DND-41 (cell line): ENCODE measurements around the gene TMEM39A.

Experiments
- ATAC-seq: fragments of 200-7000 bp; cut with Tn5 transposase; 3 replicates; pipeline ENCODE4 v1.9.1; 2021; ENCODE audit warnings: low read depth; ENCODE audit not compliant: insufficient read depth
- DNase-seq: peaks from one replicate; pipeline ENCODE4 v3.0.0-alpha.2; 2020
- H2AFZ ChIP-seq: 2 replicates; pipeline ENCODE4 v1.6.0; 2012; ENCODE audit warnings: low read depth, low read length
- H3K27ac ChIP-seq: 2 replicates; pipeline ENCODE4 v1.5.1; 2012; ENCODE audit warnings: low read length, inconsistent platforms
- H3K27me3 ChIP-seq: fragments of 200-600 bp; sonication (generic); 2 replicates; pipeline ENCODE4 v1.6.0; 2012; ENCODE audit warnings: low read length, mild to moderate bottlenecking, inconsistent platforms; ENCODE audit not compliant: insufficient read depth, poor library complexity
- H3K36me3 ChIP-seq: 2 replicates; pipeline ENCODE4 v1.5.1; 2012; ENCODE audit warnings: low read length, inconsistent platforms; ENCODE audit not compliant: insufficient read depth
- H3K4me1 ChIP-seq: 2 replicates; pipeline ENCODE4 v1.5.1; 2012; ENCODE audit warnings: mild to moderate bottlenecking, low read length; ENCODE audit not compliant: insufficient read depth
- H3K4me2 ChIP-seq: 2 replicates; pipeline ENCODE4 v1.6.0; 2012; ENCODE audit warnings: mild to moderate bottlenecking, moderate library complexity, low read length, inconsistent platforms; ENCODE audit not compliant: insufficient read depth
- H3K4me3 ChIP-seq, 2 experiments: fragments of 200-600 bp in 1 of 2; shearing (Covaris generic) in 1 of 2; 2 replicates each; pipeline ENCODE4 v1.5.1; 2012 to 2016; ENCODE audit warnings: inconsistent platforms in 2 of 2, low read length in 2 of 2, mild to moderate bottlenecking in 2 of 2, low read depth in 1 of 2, moderate library complexity in 1 of 2
- H3K79me2 ChIP-seq: 2 replicates; pipeline ENCODE4 v1.6.0; 2012; ENCODE audit warnings: low read length, inconsistent platforms; ENCODE audit not compliant: insufficient read depth
- H3K9ac ChIP-seq: 2 replicates; pipeline ENCODE4 v1.6.0; 2012; ENCODE audit warnings: low read depth, mild to moderate bottlenecking, inconsistent platforms, low read length, moderate library complexity
- H3K9me3 ChIP-seq: 2 replicates; pipeline ENCODE4 v1.5.1; 2012; ENCODE audit warnings: low read length, moderate library complexity, mild to moderate bottlenecking, inconsistent platforms; ENCODE audit not compliant: insufficient read depth, severe bottlenecking
- H4K20me1 ChIP-seq: 2 replicates; pipeline ENCODE4 v1.6.0; 2012; ENCODE audit warnings: low read length; ENCODE audit not compliant: insufficient read depth
- CTCF ChIP-seq: IDR thresholded peaks from 2 replicates; pipeline ENCODE4 v1.5.1; 2012; ENCODE audit warnings: borderline replicate concordance, low read length, moderate library complexity, mild to moderate bottlenecking; ENCODE audit not compliant: poor library complexity, severe bottlenecking; ENCODE audit errors: extremely low read depth
- EZH2 ChIP-seq: IDR thresholded peaks from 3 replicates; pipeline ENCODE4 v1.6.1; 2012; ENCODE audit warnings: borderline replicate concordance, low read depth, mild to moderate bottlenecking, moderate library complexity, low read length, inconsistent platforms; ENCODE audit not compliant: severe bottlenecking

Gene TMEM39A

DNA sequence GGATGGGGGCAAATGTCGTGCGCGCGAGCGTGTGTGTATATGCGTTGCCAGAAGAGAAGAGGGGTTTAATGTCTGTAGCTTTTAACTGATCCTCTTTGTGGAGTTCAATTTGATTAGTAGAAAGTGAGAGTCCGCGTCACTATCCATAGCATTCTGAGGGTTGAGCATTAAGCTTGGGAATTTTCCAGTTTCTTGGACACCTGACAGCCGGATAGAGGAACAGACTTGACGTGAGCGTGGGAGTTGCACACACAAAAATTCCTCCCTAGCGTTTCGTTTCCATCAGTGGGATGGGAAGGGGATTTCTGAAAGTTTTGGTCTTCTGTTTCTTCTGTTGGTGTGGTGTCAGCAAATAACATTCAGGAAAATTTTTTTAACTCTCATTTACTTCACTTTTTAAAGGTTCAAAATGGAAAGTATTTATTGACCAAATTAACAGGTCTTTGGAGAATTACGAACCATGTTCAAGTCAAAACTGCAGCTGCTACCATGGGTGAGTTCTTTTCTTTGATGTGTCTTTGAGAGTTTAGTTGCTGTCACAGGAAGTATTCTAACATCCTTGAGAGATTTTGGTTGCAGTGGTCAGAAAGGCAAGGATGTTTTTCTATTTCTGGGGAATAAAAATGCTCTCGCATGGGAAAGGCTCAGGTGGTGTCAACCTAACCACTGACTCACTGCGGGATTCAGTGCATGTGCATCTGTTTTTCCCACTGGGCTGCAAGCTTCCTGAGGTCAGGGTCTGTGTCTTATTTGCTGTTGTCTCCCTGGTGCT, 6.2 kb upstream of the TMEM39A start:
- no peaks in the 10 kb centered on the region for H3K27me3 ChIP-seq
- DNase-seq (no peak), ATAC-seq (peak; percentile 32; the same call in 1 of the 3 replicates)
- H3K4me2 ChIP-seq: peak overlapping the region; percentile 87
- no peaks in the 10 kb centered on the region for H4K20me1 ChIP-seq
- TF ChIP-seq CTCF (no peak), EZH2 (no peak)
- H3K79me2 ChIP-seq: peaks cover 31% of the 10 kb centered on the region
- peaks cover 30% of the 10 kb centered on the region for H3K36me3 ChIP-seq
- peaks cover 27% of the 10 kb centered on the region for H3K4me1 ChIP-seq
- peak overlapping the region; percentile 72 for H3K27ac ChIP-seq
- H3K4me3 ChIP-seq: peak overlapping the region; percentile 86 to 87
- peak overlapping the region; percentile 97 for H2AFZ ChIP-seq
- no peaks in the 10 kb centered on the region for H3K9me3 ChIP-seq
- peak overlapping the region; percentile 83 for H3K9ac ChIP-seq

- Histone ChIP-seq H3K4me1 (peaks cover 36% of the 10 kb centered on the region), H3K9me3 (no peaks in the 10 kb centered on the region), H3K4me2 (peak overlapping the region; percentile 87), H3K79me2 (peaks cover 35% of the 10 kb centered on the region), H3K9ac (peak overlapping the region; percentile 83), H3K4me3 (peak overlapping the region in 1 of 2 experiments; percentile 86; a peak in 2 of 4 replicates), H4K20me1 (no peaks in the 10 kb centered on the region), H3K27ac (peak overlapping the region; percentile 85), H3K36me3 (peaks cover 22% of the 10 kb centered on the region), H2AFZ (peak overlapping the region; percentile 97), H3K27me3 (no peaks in the 10 kb centered on the region)
- ATAC-seq: no peak
- no peak for TF ChIP-seq EZH2
- no peak for TF ChIP-seq CTCF
- DNase-seq: no peak
Measured at GRCh38 chr3:119468041-119468440, 4.6 kb upstream of the TMEM39A start.

- DNase-seq (no peak), ATAC-seq (no peak)
- H3K4me2 ChIP-seq: no peak overlapping the region
- no peak overlapping the region for H3K27ac ChIP-seq
- H3K9me3 ChIP-seq: no peaks in the 10 kb centered on the region
- H3K36me3 ChIP-seq: peaks cover 81% of the 10 kb centered on the region
- H3K79me2 ChIP-seq: peaks cover 34% of the 10 kb centered on the region
- peaks cover 23% of the 10 kb centered on the region for H3K4me1 ChIP-seq
- no peak for TF ChIP-seq CTCF
- TF ChIP-seq EZH2: no peak
- no peak overlapping the region for H2AFZ ChIP-seq
- no peaks in the 10 kb centered on the region for H4K20me1 ChIP-seq
- H3K27me3 ChIP-seq: no peaks in the 10 kb centered on the region
- H3K4me3 ChIP-seq: no peak overlapping the region
- H3K9ac ChIP-seq: no peak overlapping the region
Measured at GRCh38 chr3:119457246-119457645, 6.2 kb downstream of the TMEM39A start.
